ENCODE data around the gene TMEM8B. TPM values are rescaled to one million over a fixed set of nuclear protein-coding genes. Genes with fewer than 3 reads are reported as not detected.

Gene TMEM8B
- total RNA-seq, 1 experiment from 2014 or later = 7.2 TPM

GRCh38 chr9:35910613-35911359 is 81.8 kb downstream of the TMEM8B start:
- Histone ChIP-seq H3K27me3 (ENCODE audit: insufficient read depth, low read length) (no peaks in the 10 kb centered on the region), H3K36me3 (ENCODE audit: control insufficient read depth in 1 of 2, insufficient read depth in 2 of 2, low read length in 2 of 2) (no peaks in the 10 kb centered on the region), H4K20me1 (ENCODE audit: insufficient read depth) (no peaks in the 10 kb centered on the region), H3K4me2 (ENCODE audit: low read length) (peak overlapping the region; percentile 22; the same call in 1 of the 2 replicates), H3K27ac (ENCODE audit: low read depth, low read length) (no peak overlapping the region; the same call in 1 of the 2 replicates), H3K4me1 (ENCODE audit: control insufficient read depth in 1 of 2, insufficient read depth in 2 of 2, low read length in 2 of 2) (peaks cover 36 to 55% of the 10 kb centered on the region in 2 experiments), H3K9ac (ENCODE audit: low read length) (peak overlapping the region; percentile 12; the same call in 1 of the 2 replicates), H3K4me3 (replicated peaks in 1 of 2; ENCODE audit: low read depth in 1 of 2, low read length in 2 of 2) (no peak overlapping the region), H3K79me2 (ENCODE audit: insufficient read depth, low read length) (no peaks in the 10 kb centered on the region), H3K9me3 (ENCODE audit: control insufficient read depth in 1 of 2, insufficient read depth in 1 of 2, low read depth in 1 of 2, low read length in 2 of 2) (no peaks in the 10 kb centered on the region), H2AFZ (ENCODE audit: low read depth, low read length, poor library complexity, severe bottlenecking) (peak overlapping the region; percentile 83), H3K9me2 (ENCODE audit: insufficient read depth) (no peaks in the 10 kb centered on the region)
- intact Hi-C loops (cut with micrococcal nuclease) = loop anchor here (1.0 kb wide), 1 partner anchor 120 kb away; no protein-coding TSS in a partner anchor
- ChIA-PET CTCF (interaction anchor here (0.7 to 2.4 kb wide), 9 partner anchors 8 to 121 kb away, joined by 3 to 8 read pairs (median 5); no protein-coding TSS in a partner anchor), RAD21 (ENCODE audit: low non-redundant PET in 1 of 2, low total read pairs in 2 of 2, uncharacterized antibody in 2 of 2, unreplicated experiment in 2 of 2) (interaction anchor here in 1 of 2 experiments (1.4 kb wide), 1 partner anchor 35 kb away, joined by 6 read pairs; no protein-coding TSS in a partner anchor), POLR2A (no interaction called here)
- no peak for TF ChIP-seq ZBTB33 (IDR thresholded peaks at IDR 0.05; ENCODE audit: extremely low read depth, insufficient replicate concordance, low read length)
- no peak for TF ChIP-seq ELF1 (IDR thresholded peaks at IDR 0.05; ENCODE audit: borderline replicate concordance, low read depth)
- TF ChIP-seq SP1 (IDR thresholded peaks at IDR 0.05; ENCODE audit: low read depth) = no peak
- TF ChIP-seq EZH2phosphoT487 (IDR thresholded peaks at IDR 0.05; ENCODE audit: borderline replicate concordance) = no peak
- TF ChIP-seq CTCF (IDR thresholded peaks at IDR 0.05 in 2 of 3, conservative IDR thresholded peaks at IDR 0.05 in 1 of 3; ENCODE audit: borderline replicate concordance in 1 of 3, insufficient read depth in 1 of 3, low read depth in 2 of 3, low read length in 2 of 3) = peak in 2 of 3 experiments; percentile 72 to 74; a peak in 4 of 6 replicates
- TF ChIP-seq ZFX (IDR thresholded peaks at IDR 0.05) = no peak
- TF ChIP-seq FOSL1 (IDR thresholded peaks at IDR 0.05; ENCODE audit: low read depth) = no peak
- ATAC-seq (peak; percentile 58), DNase-seq (ENCODE audit: low read depth, low spot score) (peak; percentile 66)
- no TSS peak for BruUV-seq (replicated peaks)
